Measurements from ENCODE around the gene TENM4.

Gene TENM4

GRCh38 chr11:79098146-79098545, 342.7 kb downstream of the TENM4 start:
- H3K27me3 ChIP-seq (ENCODE audit: insufficient read depth, low read length, poor library complexity): peaks cover 9% of the 10 kb centered on the region
- H3K79me2 ChIP-seq (ENCODE audit: insufficient read depth, low read length): no peaks in the 10 kb centered on the region
- TF ChIP-seq CTCF (IDR thresholded peaks at IDR 0.05; ENCODE audit: borderline replicate concordance, extremely low read depth, low read length, poor library complexity, severe bottlenecking) (no peak), EZH2 (IDR thresholded peaks at IDR 0.05; ENCODE audit: borderline replicate concordance, low read depth, low read length, severe bottlenecking) (no peak)
- no peaks in the 10 kb centered on the region for H3K36me3 ChIP-seq (ENCODE audit: insufficient read depth, low read length)
- DNase-seq (no peak), ATAC-seq (ENCODE audit: insufficient read depth, low read depth) (no peak)
- no peak overlapping the region for H3K4me2 ChIP-seq (ENCODE audit: insufficient read depth, low read length)
- no peak overlapping the region for H2AFZ ChIP-seq (ENCODE audit: low read depth, low read length)
- H3K9me3 ChIP-seq (ENCODE audit: insufficient read depth, low read length, severe bottlenecking): no peaks in the 10 kb centered on the region
- no peaks in the 10 kb centered on the region for H3K4me1 ChIP-seq (ENCODE audit: insufficient read depth, low read length)
- no peak overlapping the region for H3K27ac ChIP-seq (ENCODE audit: low read length)
- H3K9ac ChIP-seq (ENCODE audit: low read depth, low read length): no peak overlapping the region
- no peak overlapping the region for H3K4me3 ChIP-seq (ENCODE audit: low read depth in 1 of 2, low read length in 2 of 2)
- H4K20me1 ChIP-seq (ENCODE audit: insufficient read depth, low read length): no peaks in the 10 kb centered on the region

GRCh38 chr11:79097246-79097875, 343.5 kb downstream of the TENM4 start:
- TF ChIP-seq CTCF (IDR thresholded peaks at IDR 0.05; ENCODE audit: borderline replicate concordance, extremely low read depth, low read length, poor library complexity, severe bottlenecking) (no peak), EZH2 (IDR thresholded peaks at IDR 0.05; ENCODE audit: borderline replicate concordance, low read depth, low read length, severe bottlenecking) (no peak)
- Histone ChIP-seq H3K4me3 (ENCODE audit: low read depth in 1 of 2, low read length in 2 of 2) (no peak overlapping the region), H4K20me1 (ENCODE audit: insufficient read depth, low read length) (no peaks in the 10 kb centered on the region), H3K36me3 (ENCODE audit: insufficient read depth, low read length) (no peaks in the 10 kb centered on the region), H3K27ac (ENCODE audit: low read length) (no peak overlapping the region), H2AFZ (ENCODE audit: low read depth, low read length) (no peak overlapping the region), H3K4me2 (ENCODE audit: insufficient read depth, low read length) (no peak overlapping the region), H3K4me1 (ENCODE audit: insufficient read depth, low read length) (no peaks in the 10 kb centered on the region), H3K27me3 (ENCODE audit: insufficient read depth, low read length, poor library complexity) (peaks cover 9% of the 10 kb centered on the region), H3K9ac (ENCODE audit: low read depth, low read length) (no peak overlapping the region), H3K9me3 (ENCODE audit: insufficient read depth, low read length, severe bottlenecking) (no peaks in the 10 kb centered on the region), H3K79me2 (ENCODE audit: insufficient read depth, low read length) (no peaks in the 10 kb centered on the region)
- no peak for ATAC-seq (ENCODE audit: insufficient read depth, low read depth)
- DNase-seq: no peak

GRCh38 chr11:79095424-79095823, 345.4 kb downstream of the TENM4 start:
- Histone ChIP-seq H3K4me1 (ENCODE audit: insufficient read depth, low read length) (no peaks in the 10 kb centered on the region), H4K20me1 (ENCODE audit: insufficient read depth, low read length) (no peaks in the 10 kb centered on the region), H3K79me2 (ENCODE audit: insufficient read depth, low read length) (no peaks in the 10 kb centered on the region), H3K4me3 (ENCODE audit: low read depth in 1 of 2, low read length in 2 of 2) (no peak overlapping the region), H3K27ac (ENCODE audit: low read length) (no peak overlapping the region), H3K36me3 (ENCODE audit: insufficient read depth, low read length) (no peaks in the 10 kb centered on the region), H3K27me3 (ENCODE audit: insufficient read depth, low read length, poor library complexity) (peaks cover 6% of the 10 kb centered on the region), H3K9me3 (ENCODE audit: insufficient read depth, low read length, severe bottlenecking) (no peaks in the 10 kb centered on the region), H3K4me2 (ENCODE audit: insufficient read depth, low read length) (no peak overlapping the region), H3K9ac (ENCODE audit: low read depth, low read length) (no peak overlapping the region), H2AFZ (ENCODE audit: low read depth, low read length) (no peak overlapping the region)
- ATAC-seq (ENCODE audit: insufficient read depth, low read depth) (no peak), DNase-seq (no peak)
- TF ChIP-seq EZH2 (IDR thresholded peaks at IDR 0.05; ENCODE audit: borderline replicate concordance, low read depth, low read length, severe bottlenecking): no peak
- TF ChIP-seq CTCF (IDR thresholded peaks at IDR 0.05; ENCODE audit: borderline replicate concordance, extremely low read depth, low read length, poor library complexity, severe bottlenecking): no peak

Data from DND-41 (cell line).